HUES6 (cell line): ENCODE data around the gene NDUFA9.

ENCODE experiments used
- H3K27ac ChIP-seq: 2 replicates; pipeline ENCODE4 v1.7.0; 2013; ENCODE audit warnings: low read depth, mild to moderate bottlenecking, low read length, inconsistent platforms
- H3K27me3 ChIP-seq: 2 replicates; pipeline ENCODE4 v1.6.1; 2013; ENCODE audit warnings: low read length; ENCODE audit not compliant: control insufficient read depth, insufficient read depth
- H3K36me3 ChIP-seq: 2 replicates; pipeline ENCODE4 v1.6.1; 2013; ENCODE audit warnings: low read length; ENCODE audit not compliant: control insufficient read depth, insufficient read depth
- H3K4me1 ChIP-seq: 2 replicates; pipeline ENCODE4 v1.6.1; 2013; ENCODE audit warnings: low read length; ENCODE audit not compliant: control insufficient read depth, insufficient read depth
- H3K4me3 ChIP-seq: 2 replicates; pipeline ENCODE4 v1.5.1; 2013; ENCODE audit warnings: low read depth, low read length
- H3K9ac ChIP-seq: one replicate; pipeline ENCODE4 v1.6.1; 2013; ENCODE audit warnings: mild to moderate bottlenecking, low read length
- H3K9me3 ChIP-seq: 2 replicates; pipeline ENCODE4 v1.6.1; 2013; ENCODE audit warnings: low read depth, low read length; ENCODE audit not compliant: control insufficient read depth, insufficient read depth

The NDUFA9 gene

GRCh38 chr12:4690760-4691159, 41.8 kb downstream of the NDUFA9 start:
- Histone ChIP-seq H3K9ac (no peak overlapping the region), H3K4me1 (no peaks in the 10 kb centered on the region), H3K36me3 (peaks cover 50% of the 10 kb centered on the region), H3K4me3 (no peak overlapping the region), H3K27me3 (no peaks in the 10 kb centered on the region), H3K9me3 (peaks cover 8% of the 10 kb centered on the region), H3K27ac (no peak overlapping the region)
